A673 (cell line): Measurements from ENCODE around the gene JAG2. TPM values are rescaled to one million over a fixed set of nuclear protein-coding genes. Genes with fewer than 3 reads are reported as not detected.

ENCODE experiments used
- BruUV-seq: library from RNA; stranded (reverse); fragments of 400-500 nt; replicated peaks from 2 replicates; lab custom pipeline; 2021; lab: Mats Ljungman, UMichigan
- CTCF ChIA-PET: fragments of 300-600 bp; sonication (Branson Sonifier 250); formaldehyde crosslinking; loops from one replicate; lab custom pipeline; 2022; ENCODE audit warnings: antibody characterized with exemption; lab: Charles Lee
- POLR2A ChIA-PET: fragments of 300-600 bp; sonication (Branson Sonifier 250); formaldehyde crosslinking; loops from one replicate; lab custom pipeline; 2022; ENCODE audit warnings: antibody characterized with exemption; ENCODE audit not compliant: low non-redundant PET; lab: Charles Lee
- DNase-seq: peaks from one replicate; pipeline ENCODE4 v3.0.0-alpha.2; 2015; ENCODE audit warnings: low spot score
- H3K27ac ChIP-seq: fragments of 200-600 bp; sonication (generic); 2 replicates; pipeline ENCODE4 v1.5.1; 2016; ENCODE audit warnings: mixed run types, low read depth, mild to moderate bottlenecking, mixed read lengths, antibody characterized with exemption, low read length; ENCODE audit not compliant: poor library complexity, severe bottlenecking
- H3K27me3 ChIP-seq: fragments of 200-600 bp; sonication (generic); replicated peaks from 2 replicates; pipeline ENCODE4 v1.6.1; 2017; ENCODE audit warnings: mixed run types, low read depth, mild to moderate bottlenecking, mixed read lengths, antibody characterized with exemption, low read length; ENCODE audit not compliant: insufficient read depth, poor library complexity
- H3K36me3 ChIP-seq: fragments of 200-600 bp; sonication (generic); 2 replicates; pipeline ENCODE4 v1.6.1; 2016; ENCODE audit warnings: mixed run types, mild to moderate bottlenecking, mixed read lengths, antibody characterized with exemption, low read length; ENCODE audit not compliant: insufficient read depth, poor library complexity, severe bottlenecking
- H3K4me1 ChIP-seq: fragments of 200-600 bp; sonication (generic); 2 replicates; pipeline ENCODE4 v1.6.1; 2017; ENCODE audit warnings: mixed run types, mild to moderate bottlenecking, mixed read lengths, antibody characterized with exemption, low read length; ENCODE audit not compliant: insufficient read depth, poor library complexity, severe bottlenecking
- H3K4me3 ChIP-seq: fragments of 200-600 bp; sonication (generic); 2 replicates; pipeline ENCODE4 v1.5.1; 2016; ENCODE audit warnings: low read depth, mixed run types, mild to moderate bottlenecking, mixed read lengths, low read length; ENCODE audit not compliant: poor library complexity, severe bottlenecking
- H3K9me3 ChIP-seq: fragments of 200-600 bp; sonication (generic); 2 replicates; pipeline ENCODE4 v1.6.1; 2016; ENCODE audit warnings: mixed run types, low read depth, mild to moderate bottlenecking, mixed read lengths, antibody characterized with exemption, low read length; ENCODE audit not compliant: poor library complexity, severe bottlenecking
- EZH2 ChIP-seq: fragments of 200-600 bp; sonication (generic); IDR thresholded peaks from 2 replicates; pipeline ENCODE4 v1.6.1; 2017; ENCODE audit warnings: borderline replicate concordance, low read depth, mild to moderate bottlenecking, mixed read lengths, antibody characterized with exemption, low read length; ENCODE audit not compliant: poor library complexity, severe bottlenecking
- intact Hi-C: fragments of 100-400 bp; cut with micrococcal nuclease; formaldehyde crosslinking; loops from one replicate; pipeline ENCODE4 v1.10.0; 2022; ENCODE audit not compliant: unreplicated experiment
- total RNA-seq: library from RNA; stranded (reverse); gene quantifications from 2 replicates; pipeline ENCODE4 v1.2.3, GENCODE V29; 2021
- TF ChIP-seq, protein P1 (sequence below): fragments of 300-800, 200-600 bp; sonication (generic); conservative IDR thresholded peaks from 2 replicates; pipeline ENCODE4 v1.5.1; 2017; ENCODE audit warnings: low read depth, mild to moderate bottlenecking, antibody characterized with exemption, low read length, moderate library complexity, mixed read lengths

JAG2 gene
- total RNA-seq, 1 experiment from 2014 or later, result 14.3 TPM

DNA sequence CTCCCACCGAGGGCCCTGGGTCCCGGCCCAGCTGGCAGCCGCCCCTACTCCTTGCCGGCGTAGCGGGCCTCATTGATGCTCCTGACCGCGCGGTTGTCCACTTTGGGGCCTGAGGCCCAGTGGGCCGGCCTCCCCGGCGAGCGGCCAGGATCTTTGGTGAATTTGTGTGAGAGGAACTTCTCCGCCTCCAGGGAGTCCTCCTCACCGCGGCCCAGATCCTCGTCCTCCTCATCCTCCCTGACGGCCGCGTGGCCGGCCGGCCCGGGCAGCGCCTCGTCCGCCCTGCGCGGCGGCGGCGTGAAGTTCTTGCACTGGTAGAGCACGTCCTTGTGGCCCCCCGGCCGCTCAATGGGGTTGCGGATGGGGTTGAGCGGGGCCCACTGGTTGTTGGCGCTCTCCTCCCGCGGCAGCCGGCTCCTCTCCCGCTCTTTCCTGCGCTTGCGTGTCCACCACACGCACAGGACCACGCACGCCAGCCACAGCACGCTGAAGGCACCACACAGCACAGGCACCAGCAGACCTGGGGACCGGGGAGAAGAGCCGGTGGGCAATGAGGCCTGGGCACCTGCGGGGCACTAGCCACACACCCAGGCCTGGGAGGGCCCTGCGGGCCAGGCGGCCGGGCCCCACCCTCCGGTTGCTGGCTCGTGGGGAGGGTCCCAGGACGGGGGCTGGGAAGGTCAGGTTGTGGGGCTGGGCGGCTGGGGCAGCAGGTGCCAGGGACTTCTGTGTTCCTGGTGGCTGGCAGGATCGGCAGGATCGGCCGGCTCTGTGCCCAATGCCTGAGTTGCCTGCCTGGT lies 25.7 kb downstream of the JAG2 start:
- no TSS peak for BruUV-seq
- no peak overlapping the region for H3K27ac ChIP-seq
- H3K4me1 ChIP-seq, result no peaks in the 10 kb centered on the region
- no peaks in the 10 kb centered on the region for H3K27me3 ChIP-seq
- ChIA-PET CTCF (no interaction called here), POLR2A (no interaction called here)
- H3K36me3 ChIP-seq, result peaks cover 6% of the 10 kb centered on the region
- no peak for TF ChIP-seq EZH2
- TF ChIP-seq, protein P1, sequence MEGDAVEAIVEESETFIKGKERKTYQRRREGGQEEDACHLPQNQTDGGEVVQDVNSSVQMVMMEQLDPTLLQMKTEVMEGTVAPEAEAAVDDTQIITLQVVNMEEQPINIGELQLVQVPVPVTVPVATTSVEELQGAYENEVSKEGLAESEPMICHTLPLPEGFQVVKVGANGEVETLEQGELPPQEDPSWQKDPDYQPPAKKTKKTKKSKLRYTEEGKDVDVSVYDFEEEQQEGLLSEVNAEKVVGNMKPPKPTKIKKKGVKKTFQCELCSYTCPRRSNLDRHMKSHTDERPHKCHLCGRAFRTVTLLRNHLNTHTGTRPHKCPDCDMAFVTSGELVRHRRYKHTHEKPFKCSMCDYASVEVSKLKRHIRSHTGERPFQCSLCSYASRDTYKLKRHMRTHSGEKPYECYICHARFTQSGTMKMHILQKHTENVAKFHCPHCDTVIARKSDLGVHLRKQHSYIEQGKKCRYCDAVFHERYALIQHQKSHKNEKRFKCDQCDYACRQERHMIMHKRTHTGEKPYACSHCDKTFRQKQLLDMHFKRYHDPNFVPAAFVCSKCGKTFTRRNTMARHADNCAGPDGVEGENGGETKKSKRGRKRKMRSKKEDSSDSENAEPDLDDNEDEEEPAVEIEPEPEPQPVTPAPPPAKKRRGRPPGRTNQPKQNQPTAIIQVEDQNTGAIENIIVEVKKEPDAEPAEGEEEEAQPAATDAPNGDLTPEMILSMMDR, result no peak
- no peak for DNase-seq
- intact Hi-C loops, result no loop called here
- peaks cover 7% of the 10 kb centered on the region for H3K9me3 ChIP-seq
- no peak overlapping the region for H3K4me3 ChIP-seq

DNA sequence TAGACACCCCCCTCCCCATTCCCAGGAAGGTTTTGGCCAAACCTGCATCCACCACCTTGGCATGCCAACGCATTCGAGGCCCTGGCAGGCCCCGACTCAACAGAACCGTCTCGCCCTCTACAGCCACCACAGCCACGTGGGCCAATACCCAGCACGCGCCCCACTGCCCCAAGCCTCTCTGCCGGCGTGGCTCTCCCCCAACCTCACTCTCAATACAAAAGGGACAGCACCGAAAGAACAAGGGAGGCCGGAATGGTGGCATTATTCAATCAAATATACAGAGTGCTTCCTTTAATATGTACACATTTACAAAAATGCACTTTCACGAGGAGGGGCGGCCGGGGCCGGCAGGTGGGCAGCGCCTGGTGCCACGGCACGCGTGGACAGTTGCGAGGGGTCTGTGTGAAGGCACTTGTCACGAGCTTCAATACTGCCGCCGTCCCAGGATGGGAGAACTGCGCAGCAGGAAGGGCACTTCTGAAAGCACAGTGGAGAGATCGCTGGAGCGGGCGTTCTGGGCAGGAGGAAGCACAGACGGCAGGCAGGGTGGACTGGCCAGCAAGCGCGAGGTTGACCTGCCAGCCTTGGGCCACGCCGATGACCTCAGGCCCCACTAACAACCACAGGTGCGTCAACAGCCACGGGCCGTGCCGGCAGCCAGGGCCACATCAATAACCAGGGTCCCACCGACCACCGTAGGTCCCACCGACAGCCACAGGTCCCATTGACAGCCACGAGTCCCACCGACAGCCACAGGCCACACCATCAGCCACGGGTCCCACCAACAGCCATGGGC lies 26.9 kb downstream of the JAG2 start:
- no peak for DNase-seq
- Histone ChIP-seq H3K4me1 (no peaks in the 10 kb centered on the region), H3K36me3 (peaks cover 6% of the 10 kb centered on the region), H3K27ac (no peak overlapping the region), H3K4me3 (no peak overlapping the region), H3K9me3 (peaks cover 7% of the 10 kb centered on the region), H3K27me3 (no peaks in the 10 kb centered on the region)
- TF ChIP-seq, protein P1, result no peak
- TF ChIP-seq EZH2, result no peak
- CTCF ChIA-PET, result no interaction called here
- POLR2A ChIA-PET, result no interaction called here
- no TSS peak for BruUV-seq
- intact Hi-C loops, result no loop called here

DNA sequence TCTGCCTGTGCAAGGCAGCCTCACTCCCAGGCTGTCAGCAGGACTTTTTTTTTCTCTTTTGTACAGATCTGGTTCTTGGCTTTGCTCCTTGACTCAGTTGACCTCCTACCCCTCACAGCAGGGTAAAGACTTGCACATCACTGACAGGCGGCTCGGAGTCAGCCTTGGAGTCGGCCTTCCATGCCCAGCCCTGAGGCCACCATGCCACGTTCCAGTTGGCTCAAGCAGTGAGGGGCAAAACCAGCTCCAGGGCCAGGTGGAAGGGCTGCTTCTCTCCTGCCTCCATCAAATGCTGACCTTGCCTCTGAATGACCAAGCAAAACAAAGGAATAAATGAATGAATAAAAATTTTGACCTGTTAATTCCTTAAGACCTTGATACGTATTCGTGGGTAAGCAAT lies 27.6 kb downstream of the JAG2 start:
- H3K4me3 ChIP-seq, result no peak overlapping the region
- no TSS peak for BruUV-seq
- TF ChIP-seq EZH2, result no peak
- TF ChIP-seq, protein P1, result no peak
- CTCF ChIA-PET, result no interaction called here
- H3K27me3 ChIP-seq, result no peaks in the 10 kb centered on the region
- H3K36me3 ChIP-seq, result peaks cover 6% of the 10 kb centered on the region
- DNase-seq, result no peak
- POLR2A ChIA-PET, result no interaction called here
- no peak overlapping the region for H3K27ac ChIP-seq
- intact Hi-C loops, result no loop called here
- no peaks in the 10 kb centered on the region for H3K4me1 ChIP-seq
- H3K9me3 ChIP-seq, result peaks cover 7% of the 10 kb centered on the region
